Spinal cord (tissue), 10 donors: Measurements from ENCODE around the gene BCAM. TPM values are rescaled to one million over a fixed set of nuclear protein-coding genes. Genes with fewer than 3 reads are reported as not detected.

Source experiments
- DNase-seq, 6 donors: peaks; one replicate each; pipeline versions ENCODE4 v3.0.0 to v3.0.0-alpha.2; 2013 to 2015; ENCODE audit warnings: low spot score in 6 of 6, low read depth in 4 of 6
- H3K27ac ChIP-seq: one replicate; pipeline ENCODE4 v1.5.1; 2013; ENCODE audit warnings: low read depth, low read length, control low read depth
- H3K27me3 ChIP-seq: one replicate; pipeline ENCODE4 v1.6.1; 2013; ENCODE audit warnings: low read length; ENCODE audit not compliant: control insufficient read depth, insufficient read depth
- H3K36me3 ChIP-seq: one replicate; pipeline ENCODE4 v1.6.1; 2013; ENCODE audit warnings: low read length; ENCODE audit not compliant: control insufficient read depth, insufficient read depth
- H3K4me1 ChIP-seq: one replicate; pipeline ENCODE4 v1.6.1; 2013; ENCODE audit warnings: low read length; ENCODE audit not compliant: control insufficient read depth, insufficient read depth
- H3K4me3 ChIP-seq: one replicate; pipeline ENCODE4 v1.5.1; 2013; ENCODE audit warnings: low read depth, low read length, control low read depth
- H3K9me3 ChIP-seq: one replicate; pipeline ENCODE4 v1.6.1; 2013; ENCODE audit warnings: low read length; ENCODE audit not compliant: control insufficient read depth, insufficient read depth
- WGBS: methylation state at CpG from one replicate; pipeline ENCODE4 v1.1.5; 2013; ENCODE audit warnings: missing lambda C conversion rate; ENCODE audit not compliant: insufficient coverage; 5-methylcytosine and 5-hydroxymethylcytosine counted together
- polyA plus RNA-seq, 2 donors: library from polyadenylated mRNA; unstranded; fragments of 120-200 nt; gene quantifications; one replicate each; pipeline ENCODE4 v1.2.1, GENCODE V29; 2013; ENCODE audit not compliant: insufficient read length in 2 of 2
- total RNA-seq, 2 donors: library from RNA; depleted of rRNA in 1 of 2; stranded (reverse); fragments of 120-200 nt in 1 of 2; fragments of >200 nt in 1 of 2; gene quantifications; one replicate each; pipeline versions ENCODE4 v1.2.3 to v1.2.4, GENCODE V29; 2013 to 2014
- donor health status: healthy.

Gene BCAM
- total and polyA plus RNA-seq, 4 donors = 24.1 to 43.8 (median 32.2) TPM

DNA sequence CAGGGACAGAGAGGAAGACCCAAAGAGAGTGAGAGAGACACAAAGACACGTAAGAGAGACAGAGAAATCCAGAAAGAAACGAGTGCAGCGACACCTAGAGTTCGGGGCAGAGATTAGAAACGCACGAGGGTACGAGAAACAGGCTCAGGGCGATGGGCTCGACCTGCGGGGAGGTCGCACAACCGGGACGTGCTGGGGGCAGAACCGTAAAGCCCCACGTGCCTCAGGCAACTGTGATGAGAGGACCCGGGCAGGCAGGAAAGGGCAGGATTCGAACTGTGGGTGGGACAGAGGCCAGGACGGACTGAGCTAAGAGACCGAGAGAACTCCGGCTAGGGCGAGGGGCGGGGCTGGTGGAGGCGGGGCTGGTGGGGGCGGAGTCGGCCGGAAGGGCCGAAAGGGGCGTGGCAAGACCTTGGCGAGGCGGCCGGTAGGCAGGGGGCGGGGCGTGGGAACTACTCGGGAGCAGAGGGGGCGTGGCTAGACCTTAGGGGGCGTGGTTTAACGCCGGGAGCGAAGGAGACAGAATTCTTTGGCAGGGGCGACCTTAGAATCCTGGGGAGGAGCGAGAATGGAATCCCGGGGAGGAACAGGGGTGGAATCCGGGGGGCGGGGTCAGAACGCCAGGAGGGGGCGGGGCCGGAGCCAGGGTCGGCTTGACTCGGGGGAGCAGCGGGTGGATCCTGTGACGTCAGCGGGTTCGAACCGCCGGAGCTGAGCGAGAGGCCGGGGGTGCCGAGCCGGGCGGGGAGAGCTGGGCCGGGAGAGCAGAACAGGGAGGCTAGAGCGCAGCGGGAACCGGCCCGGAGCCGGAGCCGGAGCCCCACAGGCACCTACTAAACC lies 36.9 kb downstream of the BCAM start, which contains the start of gene NECTIN2:
Gene NECTIN2 (plus strand): TSS at position 686 of the 843 bp plus-strand sequence. CDS start 229 bp downstream, outside the sequence.
- H3K4me3 ChIP-seq = peak within 1 kb of the TSS; percentile 73
- no peaks in the 10 kb centered on the region for H3K27me3 ChIP-seq
- under 1% methylated on average over 67 of the region's 67 CpGs for WGBS
- peaks cover 5% of the 10 kb centered on the region for H3K36me3 ChIP-seq
- peak in 5 of 6 donors; percentile 77 to 98 (median 90) for DNase-seq
- peaks cover 50% of the 10 kb centered on the region for H3K4me1 ChIP-seq
- H3K27ac ChIP-seq = peak within 1 kb of the TSS; percentile 87
- H3K9me3 ChIP-seq = no peaks in the 10 kb centered on the region

DNA sequence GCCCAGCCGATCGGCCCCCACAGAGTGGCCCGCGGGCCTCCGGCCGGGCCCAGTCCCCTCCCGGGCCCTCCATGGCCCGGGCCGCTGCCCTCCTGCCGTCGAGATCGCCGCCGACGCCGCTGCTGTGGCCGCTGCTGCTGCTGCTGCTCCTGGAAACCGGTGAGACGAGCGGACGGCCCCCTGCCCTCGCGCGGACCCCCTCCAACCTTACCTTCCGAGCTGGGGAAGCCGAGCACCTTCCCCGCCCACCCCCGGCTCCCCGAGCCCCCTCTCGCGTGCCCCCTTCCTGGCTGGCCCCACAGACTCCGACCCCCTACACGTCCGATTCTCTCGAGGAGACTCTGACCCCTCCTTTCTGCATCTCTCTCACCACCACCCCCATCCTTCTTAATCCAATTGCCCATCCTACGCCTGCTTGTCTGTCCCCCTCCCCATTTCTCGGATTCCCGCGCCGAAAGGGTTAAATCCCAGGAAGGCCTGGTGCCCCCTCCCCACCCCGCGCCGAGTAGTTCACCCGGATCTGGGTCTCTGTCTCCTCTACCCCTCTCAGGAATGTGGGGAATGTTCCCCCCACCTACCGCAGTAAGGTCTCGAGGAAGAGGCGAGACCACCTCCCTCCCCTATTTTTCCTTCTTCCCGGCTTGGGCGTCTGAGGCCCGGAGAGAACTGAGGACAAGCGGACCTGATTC lies 37.7 kb downstream of the BCAM start:
- WGBS = under 1% methylated on average over 28 of the region's 51 CpGs
- Histone ChIP-seq H3K27ac (peak overlapping the region; percentile 87), H3K36me3 (peaks cover 12% of the 10 kb centered on the region), H3K27me3 (no peaks in the 10 kb centered on the region), H3K4me1 (peaks cover 57% of the 10 kb centered on the region), H3K4me3 (peak overlapping the region; percentile 73), H3K9me3 (no peaks in the 10 kb centered on the region)
- DNase-seq = peak in 2 of 6 donors; percentile 73 to 74

DNA sequence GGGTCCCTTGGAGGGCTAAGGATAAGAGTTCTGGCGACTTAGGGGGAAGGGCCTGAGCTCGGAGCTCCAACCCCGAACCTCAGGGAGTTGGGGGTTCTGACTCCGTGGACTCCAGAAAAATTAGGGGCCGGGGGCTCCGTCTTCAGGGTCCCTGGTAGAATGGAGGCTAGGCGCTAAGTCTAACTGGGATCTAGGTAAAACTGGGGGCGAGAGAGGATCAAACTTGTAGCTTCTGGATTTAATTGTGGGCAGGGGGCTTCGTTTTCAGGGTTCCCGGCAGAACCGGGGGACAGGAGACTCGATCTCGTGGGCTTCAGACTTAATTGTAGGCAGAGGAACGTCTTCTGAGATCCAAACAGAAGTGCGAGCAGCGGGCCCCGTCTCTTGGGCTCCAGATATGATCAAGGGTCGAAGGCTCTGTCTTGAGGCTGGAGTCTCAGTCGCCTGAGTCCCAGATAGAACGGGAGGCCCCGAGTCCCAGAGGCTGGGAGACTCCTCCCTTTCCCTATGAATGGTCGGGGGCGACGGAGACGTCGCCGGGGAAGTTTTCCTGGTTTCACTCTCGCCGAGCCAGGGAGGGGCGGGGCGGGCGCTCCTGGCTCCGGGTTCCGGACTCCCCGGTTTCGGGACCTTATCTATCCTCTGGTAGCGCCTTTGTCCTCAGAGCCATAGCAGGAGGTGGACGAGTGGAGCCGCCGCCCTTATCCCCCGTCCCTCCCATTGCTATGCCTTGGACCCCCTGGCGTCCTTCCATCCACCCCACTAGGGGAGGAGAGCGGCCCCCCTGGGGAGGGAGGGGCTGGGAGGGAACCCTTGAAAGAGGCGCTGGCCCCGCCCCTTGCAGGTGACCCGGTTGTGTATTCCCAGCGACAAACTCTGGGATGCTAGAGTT lies 38.5 kb downstream of the BCAM start:
- peak in 2 of 6 donors; percentile 39 to 76 for DNase-seq
- under 1% methylated on average over 44 of the region's 47 CpGs for WGBS
- H3K4me3 ChIP-seq = peak overlapping the region; percentile 73
- no peaks in the 10 kb centered on the region for H3K27me3 ChIP-seq
- peaks cover 59% of the 10 kb centered on the region for H3K4me1 ChIP-seq
- H3K9me3 ChIP-seq = no peaks in the 10 kb centered on the region
- peak overlapping the region; percentile 87 for H3K27ac ChIP-seq
- H3K36me3 ChIP-seq = peaks cover 16% of the 10 kb centered on the region

DNA sequence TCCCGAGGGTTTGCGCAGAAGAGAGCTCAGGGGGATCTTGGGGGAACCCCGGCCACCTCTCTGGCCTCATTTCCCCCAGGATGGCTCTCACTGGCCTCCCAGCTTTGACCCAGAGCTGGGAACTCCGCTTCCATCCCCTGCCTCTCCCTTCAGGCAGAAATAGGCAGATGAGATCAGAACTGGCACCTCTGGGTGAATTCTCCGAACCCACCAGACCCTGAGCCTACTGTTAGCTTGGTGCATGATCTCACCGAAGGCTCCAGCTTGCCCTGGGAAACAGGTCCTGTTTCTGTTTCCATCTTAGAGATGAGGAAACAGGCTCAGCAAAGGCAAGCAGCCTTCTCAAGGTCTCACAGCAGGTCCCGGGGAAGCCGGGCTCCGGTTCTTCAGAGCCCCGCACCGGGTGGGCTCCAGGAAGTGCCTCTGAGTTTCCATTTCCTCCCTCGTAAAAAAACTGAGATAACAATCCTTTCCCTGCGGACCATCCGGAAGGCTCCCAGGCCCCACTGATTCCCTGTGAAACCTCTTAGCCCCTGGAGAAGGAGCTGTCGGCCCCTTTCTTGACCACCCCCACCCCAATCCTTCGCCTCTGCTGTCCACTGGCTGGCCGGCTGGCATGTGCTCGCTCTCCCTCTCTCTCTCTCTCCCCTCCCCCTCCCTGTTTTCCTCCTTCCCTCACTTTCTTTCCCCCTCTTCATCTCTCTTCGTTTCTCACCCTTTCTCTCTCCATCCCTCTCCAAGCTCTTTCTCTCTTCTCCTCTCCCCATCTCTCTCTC lies 39.3 kb downstream of the BCAM start:
- peak in 2 of 6 donors; percentile 25 to 54 for DNase-seq
- 7% methylated on average over 19 of the region's 19 CpGs for WGBS
- H3K27ac ChIP-seq = peak overlapping the region; percentile 87
- H3K4me3 ChIP-seq = peak overlapping the region; percentile 73
- H3K9me3 ChIP-seq = no peaks in the 10 kb centered on the region
- H3K27me3 ChIP-seq = no peaks in the 10 kb centered on the region
- H3K4me1 ChIP-seq = peaks cover 59% of the 10 kb centered on the region
- H3K36me3 ChIP-seq = peaks cover 18% of the 10 kb centered on the region

DNA sequence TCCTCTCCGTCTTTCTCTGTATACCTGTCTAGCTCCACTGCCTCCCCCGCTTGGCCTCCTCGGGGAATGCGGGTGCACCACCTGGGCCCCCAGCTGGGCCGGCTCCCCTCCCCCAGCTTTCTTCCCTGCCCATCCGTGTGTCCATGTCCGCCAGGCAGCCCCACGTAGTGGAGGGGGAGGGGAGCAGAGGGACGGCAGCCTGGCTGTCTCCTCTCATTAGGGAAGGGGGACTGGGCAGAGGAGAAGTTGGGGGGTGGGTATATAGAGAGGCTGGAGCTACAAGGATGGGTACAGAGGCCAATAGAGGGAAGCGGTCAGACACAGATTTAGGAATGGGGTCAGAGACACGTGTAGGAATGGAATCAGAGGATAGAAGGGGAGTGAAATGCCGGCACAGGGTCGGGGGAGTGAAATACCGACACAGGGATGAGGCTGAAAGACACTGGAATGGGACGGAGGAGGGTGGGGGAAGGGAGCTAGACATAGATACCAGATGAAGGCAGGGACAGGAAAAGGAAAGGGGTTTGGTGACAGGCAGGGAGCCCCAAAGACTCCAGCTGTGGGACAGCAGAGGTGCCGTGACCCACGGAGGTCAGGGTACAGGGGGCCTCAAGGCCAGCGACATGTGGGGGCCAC lies 40.0 kb downstream of the BCAM start:
- H3K27ac ChIP-seq = peak overlapping the region; percentile 87
- no peaks in the 10 kb centered on the region for H3K27me3 ChIP-seq
- WGBS = 12% methylated on average over 17 of the region's 18 CpGs
- H3K36me3 ChIP-seq = peaks cover 22% of the 10 kb centered on the region
- DNase-seq = peak in 1 of 6 donors; percentile 14
- peaks cover 59% of the 10 kb centered on the region for H3K4me1 ChIP-seq
- no peaks in the 10 kb centered on the region for H3K9me3 ChIP-seq
- peak overlapping the region; percentile 73 for H3K4me3 ChIP-seq

DNA sequence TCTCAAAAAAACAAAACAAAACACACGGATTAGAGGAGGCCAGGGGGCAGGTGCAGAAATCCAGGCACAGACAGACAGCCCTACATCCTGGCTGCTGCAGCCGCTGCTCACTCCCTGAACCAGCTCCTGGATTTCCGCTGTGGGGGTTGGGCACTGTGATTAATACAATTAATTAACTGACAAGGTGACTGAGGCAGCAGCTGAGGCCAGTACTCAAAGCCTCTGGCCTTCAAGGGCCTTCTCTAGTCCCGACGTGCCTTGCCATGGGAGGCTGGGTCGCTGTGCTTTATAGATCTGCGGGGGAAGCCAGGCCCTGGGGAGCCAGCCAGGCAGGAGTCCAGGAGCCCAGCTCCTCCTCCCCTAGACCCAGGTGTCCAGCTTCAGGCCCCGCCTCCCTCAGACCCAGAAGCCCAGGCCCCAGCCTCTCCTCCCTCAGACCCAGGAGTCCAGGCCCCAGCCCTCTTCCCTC lies 41.8 kb downstream of the BCAM start:
- H3K27me3 ChIP-seq = no peaks in the 10 kb centered on the region
- WGBS = 69% methylated on average over 5 of the region's 8 CpGs
- H3K4me1 ChIP-seq = peaks cover 50% of the 10 kb centered on the region
- no peak overlapping the region for H3K27ac ChIP-seq
- no peaks in the 10 kb centered on the region for H3K9me3 ChIP-seq
- no peak overlapping the region for H3K4me3 ChIP-seq
- peaks cover 22% of the 10 kb centered on the region for H3K36me3 ChIP-seq
- DNase-seq = peak in 1 of 6 donors; percentile 3

DNA sequence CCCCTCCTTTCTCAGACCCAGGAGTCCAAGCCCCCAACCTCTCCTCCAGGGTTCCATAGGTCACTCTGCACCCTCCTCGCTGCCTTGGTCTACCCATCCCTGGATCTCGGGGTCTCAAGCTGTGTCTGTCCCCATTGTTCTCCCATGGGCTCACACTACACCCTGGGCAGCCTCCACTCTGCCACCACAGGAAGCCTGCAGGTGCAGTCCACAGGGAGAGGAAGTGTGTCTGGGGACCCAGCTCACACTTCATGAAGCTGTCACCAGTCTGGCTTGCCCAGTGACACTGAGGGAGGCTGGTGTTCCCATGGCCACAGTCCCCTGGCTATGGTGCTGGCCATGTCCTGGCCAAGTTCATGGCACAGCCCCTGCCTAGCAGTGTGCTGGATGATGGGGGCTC lies 42.5 kb downstream of the BCAM start:
- 76% methylated on average over 2 of the region's 2 CpGs for WGBS
- no peak overlapping the region for H3K27ac ChIP-seq
- peaks cover 49% of the 10 kb centered on the region for H3K4me1 ChIP-seq
- no peaks in the 10 kb centered on the region for H3K9me3 ChIP-seq
- no peaks in the 10 kb centered on the region for H3K27me3 ChIP-seq
- H3K4me3 ChIP-seq = no peak overlapping the region
- DNase-seq = no peak
- peaks cover 24% of the 10 kb centered on the region for H3K36me3 ChIP-seq

DNA sequence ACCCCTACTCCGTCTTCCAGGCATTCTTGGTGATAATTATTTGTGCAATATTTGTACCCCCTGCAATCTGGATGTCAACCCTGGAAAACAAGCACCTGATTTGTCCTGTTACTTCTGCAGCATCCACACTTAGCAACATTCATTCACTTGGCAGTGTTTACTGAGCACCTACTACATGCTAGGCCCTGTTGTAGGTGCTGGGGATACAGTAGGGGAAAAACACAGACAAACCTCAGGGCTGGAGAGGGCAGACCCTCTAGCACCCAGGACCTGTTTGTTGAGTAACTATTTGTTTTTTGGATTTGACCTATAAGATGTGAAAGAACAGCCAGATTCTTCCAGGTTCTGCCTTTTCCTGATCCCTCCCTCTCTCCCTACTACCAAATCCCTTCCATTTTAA lies 46.7 kb downstream of the BCAM start:
- DNase-seq = no peak
- H3K36me3 ChIP-seq = peaks cover 26% of the 10 kb centered on the region
- H3K27ac ChIP-seq = no peak overlapping the region
- H3K27me3 ChIP-seq = no peaks in the 10 kb centered on the region
- H3K9me3 ChIP-seq = no peaks in the 10 kb centered on the region
- H3K4me3 ChIP-seq = no peak overlapping the region
- peaks cover 15% of the 10 kb centered on the region for H3K4me1 ChIP-seq
- no CpG with 5 or more reads among the region's 1 CpG for WGBS
